Nephron progenitor cell (in vitro differentiated cells): ENCODE results near the gene DPM1.

ENCODE experiments used
- DNase-seq: peaks from one replicate; pipeline ENCODE4 v3.0.0; 2021
- H3K27ac Mint-ChIP-seq: 2 replicates; pipeline ENCODE4 v1.8.0; 2021; ENCODE audit warnings: mild to moderate bottlenecking, moderate library complexity, mixed read lengths
- H3K27me3 Mint-ChIP-seq: 2 replicates; pipeline ENCODE4 v1.8.0; 2021; ENCODE audit warnings: mild to moderate bottlenecking, low read depth, mixed read lengths; ENCODE audit not compliant: poor library complexity
- H3K36me3 Mint-ChIP-seq: 2 replicates; pipeline ENCODE4 v1.8.0; 2021; ENCODE audit warnings: low read depth, mixed read lengths
- H3K4me1 Mint-ChIP-seq: 2 replicates; pipeline ENCODE4 v1.8.0; 2021; ENCODE audit warnings: mixed read lengths
- H3K4me3 Mint-ChIP-seq: 2 replicates; pipeline ENCODE4 v1.8.0; 2021; ENCODE audit warnings: mild to moderate bottlenecking, moderate library complexity, mixed read lengths
- H3K9me3 Mint-ChIP-seq: 2 replicates; pipeline ENCODE4 v1.8.0; 2021; ENCODE audit warnings: mild to moderate bottlenecking, moderate library complexity, mixed read lengths
- TF ChIP-seq, protein P1 (sequence below): fragments of 200-600 bp; sonication (generic); IDR thresholded peaks from 2 replicates; pipeline ENCODE4 v1.5.0; 2021; ENCODE audit warnings: antibody characterized with exemption

DPM1 gene

GRCh38 chr20:50992733-50993457 is 34.6 kb upstream of the DPM1 start:
- Mint-ChIP-seq H3K9me3 (no peaks in the 10 kb centered on the region), H3K4me3 (no peak overlapping the region), H3K27me3 (peaks cover 10% of the 10 kb centered on the region), H3K27ac (no peak overlapping the region), H3K4me1 (peaks cover 35% of the 10 kb centered on the region), H3K36me3 (no peaks in the 10 kb centered on the region)
- peak; percentile 56 for DNase-seq
- TF ChIP-seq, protein P1, sequence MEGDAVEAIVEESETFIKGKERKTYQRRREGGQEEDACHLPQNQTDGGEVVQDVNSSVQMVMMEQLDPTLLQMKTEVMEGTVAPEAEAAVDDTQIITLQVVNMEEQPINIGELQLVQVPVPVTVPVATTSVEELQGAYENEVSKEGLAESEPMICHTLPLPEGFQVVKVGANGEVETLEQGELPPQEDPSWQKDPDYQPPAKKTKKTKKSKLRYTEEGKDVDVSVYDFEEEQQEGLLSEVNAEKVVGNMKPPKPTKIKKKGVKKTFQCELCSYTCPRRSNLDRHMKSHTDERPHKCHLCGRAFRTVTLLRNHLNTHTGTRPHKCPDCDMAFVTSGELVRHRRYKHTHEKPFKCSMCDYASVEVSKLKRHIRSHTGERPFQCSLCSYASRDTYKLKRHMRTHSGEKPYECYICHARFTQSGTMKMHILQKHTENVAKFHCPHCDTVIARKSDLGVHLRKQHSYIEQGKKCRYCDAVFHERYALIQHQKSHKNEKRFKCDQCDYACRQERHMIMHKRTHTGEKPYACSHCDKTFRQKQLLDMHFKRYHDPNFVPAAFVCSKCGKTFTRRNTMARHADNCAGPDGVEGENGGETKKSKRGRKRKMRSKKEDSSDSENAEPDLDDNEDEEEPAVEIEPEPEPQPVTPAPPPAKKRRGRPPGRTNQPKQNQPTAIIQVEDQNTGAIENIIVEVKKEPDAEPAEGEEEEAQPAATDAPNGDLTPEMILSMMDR: peak; percentile 85

- no peaks in the 10 kb centered on the region for H3K36me3 Mint-ChIP-seq
- H3K27ac Mint-ChIP-seq: no peak overlapping the region
- H3K27me3 Mint-ChIP-seq: peaks cover 9% of the 10 kb centered on the region
Observed at GRCh38 chr20:50992336-50992732, 34.0 kb upstream of the DPM1 start.

DNA sequence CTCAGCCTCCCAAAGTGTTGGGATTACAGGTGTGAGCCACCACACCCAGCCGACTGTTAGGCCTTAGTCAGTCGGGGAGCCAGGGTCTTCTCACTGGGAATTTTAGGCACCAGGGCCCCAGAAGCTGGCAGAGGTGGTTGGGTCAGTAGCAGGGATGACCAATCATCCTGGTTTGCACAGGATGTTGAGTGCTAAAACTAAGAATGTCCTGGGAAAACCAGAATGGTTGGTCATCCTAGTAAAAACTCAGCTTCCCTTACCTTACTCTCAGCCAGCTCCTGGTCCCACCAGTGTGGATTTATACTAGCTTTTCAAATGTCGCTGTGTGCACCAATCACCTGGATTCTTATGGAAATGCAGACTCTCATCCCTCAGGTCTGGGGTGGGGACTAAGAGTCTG is 32.7 kb upstream of the DPM1 start:
- DNase-seq: no peak
- H3K27me3 Mint-ChIP-seq: peaks cover 12% of the 10 kb centered on the region
- peaks cover 17% of the 10 kb centered on the region for H3K4me1 Mint-ChIP-seq
- no peak overlapping the region for H3K27ac Mint-ChIP-seq
- no peak overlapping the region for H3K4me3 Mint-ChIP-seq
- TF ChIP-seq, protein P1: no peak
- no peaks in the 10 kb centered on the region for H3K36me3 Mint-ChIP-seq
- no peaks in the 10 kb centered on the region for H3K9me3 Mint-ChIP-seq

More at GRCh38 chr20:50992336-50992732, 34.0 kb upstream of the DPM1 start:
- H3K4me1 Mint-ChIP-seq: peaks cover 30% of the 10 kb centered on the region
- no peak overlapping the region for H3K4me3 Mint-ChIP-seq
- no peaks in the 10 kb centered on the region for H3K9me3 Mint-ChIP-seq
- TF ChIP-seq, protein P1: no peak
- DNase-seq: no peak

DNA sequence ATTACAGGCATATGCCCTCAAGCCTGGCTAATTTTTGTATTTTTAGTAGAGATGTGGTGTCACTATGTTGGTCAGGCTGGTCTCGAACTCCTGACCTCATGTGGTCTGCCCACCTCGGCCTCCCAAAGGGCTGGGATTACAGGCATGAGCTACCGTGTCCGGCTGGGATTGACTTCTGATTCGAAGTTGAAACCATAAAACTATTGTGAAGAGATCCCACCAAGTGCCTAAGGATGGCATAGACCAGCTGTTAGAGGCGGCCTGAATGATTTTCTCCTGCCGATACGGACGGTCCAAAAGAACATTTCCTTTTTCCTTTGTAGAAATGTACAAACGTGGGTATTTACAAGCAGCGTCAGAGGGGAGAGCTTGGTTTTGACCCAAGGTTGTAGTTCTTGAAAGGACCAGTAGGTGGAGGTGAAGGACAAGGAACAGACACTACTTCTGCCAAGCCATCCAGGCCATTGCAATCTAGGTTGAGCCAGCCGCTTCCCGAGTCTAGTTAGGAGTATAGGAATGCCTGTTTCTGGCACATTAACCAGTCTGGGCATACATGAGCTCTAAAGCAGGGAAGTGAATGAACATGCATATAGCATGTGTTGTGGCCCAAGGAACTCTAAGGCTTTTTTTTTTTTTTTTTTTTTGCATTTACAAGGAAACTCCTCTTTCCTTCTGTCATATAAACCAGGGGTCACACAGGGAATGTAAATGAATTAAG is 29.3 kb upstream of the DPM1 start:
- H3K27me3 Mint-ChIP-seq: peaks cover 27% of the 10 kb centered on the region
- TF ChIP-seq, protein P1: peak; percentile 92
- peak; percentile 78 for DNase-seq
- H3K36me3 Mint-ChIP-seq: no peaks in the 10 kb centered on the region
- H3K4me3 Mint-ChIP-seq: no peak overlapping the region
- H3K9me3 Mint-ChIP-seq: no peaks in the 10 kb centered on the region
- no peak overlapping the region for H3K27ac Mint-ChIP-seq
- peaks cover 6% of the 10 kb centered on the region for H3K4me1 Mint-ChIP-seq

GRCh38 chr20:50983321-50983720 is 25.0 kb upstream of the DPM1 start:
- Mint-ChIP-seq H3K4me1 (peaks cover 23% of the 10 kb centered on the region), H3K36me3 (no peaks in the 10 kb centered on the region), H3K27ac (no peak overlapping the region), H3K27me3 (peaks cover 37% of the 10 kb centered on the region), H3K9me3 (no peaks in the 10 kb centered on the region), H3K4me3 (no peak overlapping the region)
- DNase-seq: no peak
- TF ChIP-seq, protein P1: no peak
